ENCODE measurements around the gene MRAS.
"Not testable (repeated sequence)": the region's sequence is repeated elsewhere in the genome, so short reads cannot be mapped to it uniquely, and the experiment has no call there.

The MRAS gene

GRCh38 chr3:138362538-138362937 lies 14.2 kb downstream of the MRAS start:
- DNase-seq: no peak
- in situ Hi-C loops (cut with HindIII; ENCODE audit: low pct_ligation_motif_present, low pct_unique_long_range_greater_than_20kb, low sequenced_read_pairs): no loop called here

DNA sequence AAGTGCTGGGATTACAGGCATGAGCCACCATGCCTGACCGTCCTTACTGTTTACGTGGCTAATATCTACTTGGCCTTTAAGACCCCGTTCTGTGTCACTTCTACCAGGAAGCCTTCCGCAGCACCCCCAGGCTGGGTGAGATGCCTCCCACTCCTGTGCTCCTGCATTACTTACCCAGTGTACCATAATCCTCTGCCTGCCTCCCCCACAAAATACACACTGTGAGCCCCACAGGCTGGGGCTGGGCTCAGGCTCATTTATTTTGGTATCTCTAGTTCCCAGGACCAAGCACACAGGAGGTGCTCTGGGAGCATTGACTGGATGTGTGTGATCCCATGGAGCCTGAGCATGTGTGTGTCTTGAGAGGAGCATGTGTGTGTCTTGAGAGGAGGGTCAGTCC lies 14.9 kb downstream of the MRAS start:
- in situ Hi-C loops (cut with HindIII; ENCODE audit: low pct_ligation_motif_present, low pct_unique_long_range_greater_than_20kb, low sequenced_read_pairs): no loop called here
- DNase-seq: no peak

DNA sequence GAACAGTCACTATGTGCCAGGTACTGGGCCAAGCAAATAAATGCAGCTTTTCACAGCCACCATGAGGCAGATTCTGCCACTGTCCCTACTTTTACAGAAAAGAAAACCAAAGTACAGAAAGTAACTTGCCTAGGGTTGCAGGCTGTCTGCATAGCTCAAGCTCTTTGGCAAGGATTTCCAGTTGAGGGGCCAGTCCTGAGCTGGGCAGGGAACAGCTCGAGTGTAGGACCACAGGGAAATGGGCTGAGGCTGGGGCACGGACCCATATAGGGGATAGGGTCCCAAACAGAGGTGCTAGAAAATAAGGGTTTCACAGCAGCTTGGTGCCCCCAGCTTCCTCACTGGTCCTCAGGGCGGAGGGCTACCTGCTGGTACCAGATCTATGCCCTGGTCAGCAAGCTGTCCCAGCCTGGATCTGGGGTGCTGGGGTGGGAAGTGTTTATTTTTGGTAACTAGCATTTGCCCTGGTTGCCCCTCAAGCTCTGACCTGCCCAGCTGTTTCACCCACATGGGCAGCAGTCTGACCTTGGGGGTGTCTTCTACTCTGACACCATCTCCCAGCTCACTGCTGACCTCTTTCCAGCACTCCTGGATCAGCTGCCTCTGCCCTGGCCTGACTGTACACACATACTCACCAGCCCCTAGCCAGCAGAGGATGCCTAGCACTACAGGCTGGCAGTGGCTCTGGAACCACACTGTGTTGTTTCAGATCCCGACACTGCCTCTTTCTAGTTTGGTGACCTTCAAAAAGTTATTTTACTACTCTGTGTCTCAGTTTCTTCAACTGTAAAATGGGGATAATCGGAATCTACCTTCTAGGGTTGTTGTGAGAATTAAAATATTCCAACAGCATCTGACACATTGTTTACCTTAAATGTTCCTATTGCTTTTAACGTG lies 16.2 kb downstream of the MRAS start:
- in situ Hi-C loops (cut with HindIII; ENCODE audit: low pct_ligation_motif_present, low pct_unique_long_range_greater_than_20kb, low sequenced_read_pairs): no loop called here
- no peak for DNase-seq

GRCh38 chr3:138365253-138365555 lies 16.8 kb downstream of the MRAS start:
- in situ Hi-C loops (cut with HindIII; ENCODE audit: low pct_ligation_motif_present, low pct_unique_long_range_greater_than_20kb, low sequenced_read_pairs): no loop called here

DNA sequence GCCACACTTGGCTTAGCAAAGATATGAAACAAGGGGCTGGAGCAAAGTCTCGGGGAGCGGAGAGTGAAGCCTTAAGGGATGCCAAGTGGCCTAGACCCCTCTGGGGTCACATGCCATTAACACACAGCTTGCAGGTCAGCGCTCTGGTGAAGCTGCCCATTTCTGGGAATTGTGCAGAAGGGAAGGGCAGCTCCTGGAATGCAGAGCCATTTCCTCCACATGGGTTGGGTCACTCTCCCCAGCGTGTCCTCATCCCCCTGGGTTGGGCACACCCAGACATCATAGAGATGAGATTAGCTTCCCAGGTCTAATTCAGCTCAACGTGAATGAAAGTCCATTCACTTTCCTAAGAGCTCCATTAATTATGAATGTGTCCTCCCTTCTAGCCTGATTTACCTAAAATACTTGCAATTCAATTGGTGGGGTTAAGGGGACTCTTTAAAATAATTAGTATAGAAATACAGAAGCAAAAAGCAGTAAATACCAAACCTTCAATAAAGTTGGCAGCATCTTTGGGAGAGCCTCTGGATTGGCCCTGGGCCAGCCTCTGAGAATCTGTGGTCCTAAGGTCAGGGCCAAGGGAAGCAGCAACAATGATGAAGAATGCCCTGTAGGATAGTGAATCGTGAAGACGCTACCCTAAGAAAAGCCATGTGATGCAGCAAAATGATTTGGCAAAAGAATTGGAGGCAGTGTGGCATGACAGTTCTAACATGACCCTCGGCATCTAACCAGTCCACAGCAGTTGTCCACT lies 17.8 kb downstream of the MRAS start:
- in situ Hi-C loops (cut with HindIII; ENCODE audit: low pct_ligation_motif_present, low pct_unique_long_range_greater_than_20kb, low sequenced_read_pairs): no loop called here

More at GRCh38 chr3:138365253-138365555, 16.8 kb downstream of the MRAS start:
- DNase-seq: no peak

GRCh38 chr3:138367326-138367850 lies 19.0 kb downstream of the MRAS start:
- in situ Hi-C loops (cut with HindIII; ENCODE audit: low pct_ligation_motif_present, low pct_unique_long_range_greater_than_20kb, low sequenced_read_pairs): no loop called here
- no peak for DNase-seq

More for the DNA sequence above, 17.8 kb downstream of the MRAS start:
- no peak for DNase-seq

- DNase-seq: no peak
- in situ Hi-C loops (cut with HindIII; ENCODE audit: low pct_ligation_motif_present, low pct_unique_long_range_greater_than_20kb, low sequenced_read_pairs): no loop called here
Observed at GRCh38 chr3:138367911-138368310, 19.5 kb downstream of the MRAS start.

DNA sequence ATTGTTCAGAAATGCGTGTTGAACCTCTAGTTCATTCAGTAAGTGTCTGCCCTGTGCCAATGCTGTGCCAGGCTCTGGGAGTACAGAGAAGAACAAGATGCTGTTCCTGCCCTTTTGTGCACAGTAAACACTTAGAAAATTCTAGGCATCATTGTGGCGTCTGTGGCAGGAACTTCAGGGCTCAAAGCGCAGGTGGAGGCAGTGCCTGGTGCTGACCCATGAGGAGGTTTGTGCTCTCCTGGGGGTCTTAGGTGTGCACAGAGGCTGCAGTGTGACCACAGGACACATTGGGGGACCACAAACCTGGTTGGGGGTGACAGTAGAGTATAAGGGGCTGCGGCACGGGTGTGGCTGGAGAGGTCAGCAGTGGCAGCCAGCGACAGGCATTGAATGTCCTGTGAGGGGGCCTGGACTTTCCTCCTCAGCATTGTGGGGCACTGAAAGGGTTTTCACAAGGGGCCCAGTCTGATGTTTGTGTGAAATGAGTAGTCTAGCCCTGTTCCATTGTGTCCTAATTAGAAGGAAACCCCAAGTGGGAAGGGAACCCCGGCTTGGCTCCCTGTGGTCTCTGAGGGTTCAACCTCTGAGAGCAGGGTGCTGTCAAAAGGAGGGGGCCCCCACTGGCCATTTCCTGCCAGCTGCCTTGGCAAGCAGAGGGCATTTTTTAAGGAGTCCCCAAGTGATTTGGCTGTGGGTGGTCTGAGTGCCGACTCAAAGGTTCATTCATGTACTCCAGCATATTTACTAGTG lies 20.9 kb downstream of the MRAS start:
- no peak for DNase-seq
- in situ Hi-C loops (cut with HindIII; ENCODE audit: low pct_ligation_motif_present, low pct_unique_long_range_greater_than_20kb, low sequenced_read_pairs): no loop called here

DNA sequence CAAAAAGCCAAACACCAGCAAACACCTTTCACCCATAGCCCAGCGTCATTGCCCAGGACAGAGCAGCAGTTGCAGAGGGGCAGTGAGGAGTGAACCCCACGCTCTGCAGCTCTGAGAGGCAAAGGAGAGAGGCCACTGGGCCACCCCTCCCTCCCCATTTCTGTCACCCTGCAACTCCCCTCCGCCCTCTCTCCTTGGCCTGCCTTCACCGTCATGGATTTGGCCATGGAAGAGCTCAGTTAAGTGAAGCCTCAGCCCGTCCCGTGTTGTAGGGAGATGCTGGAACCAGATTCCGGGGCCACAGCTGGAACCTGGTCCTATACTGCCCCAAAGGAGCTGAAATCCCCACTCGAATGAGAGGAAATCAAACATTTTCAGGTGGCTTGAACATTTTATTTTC lies 21.9 kb downstream of the MRAS start:
- DNase-seq: no peak
- in situ Hi-C loops (cut with HindIII; ENCODE audit: low pct_ligation_motif_present, low pct_unique_long_range_greater_than_20kb, low sequenced_read_pairs): no loop called here

- in situ Hi-C loops (cut with HindIII; ENCODE audit: low pct_ligation_motif_present, low pct_unique_long_range_greater_than_20kb, low sequenced_read_pairs): no loop called here
- DNase-seq: no peak
Observed at GRCh38 chr3:138371070-138371965, 22.9 kb downstream of the MRAS start.

DNA sequence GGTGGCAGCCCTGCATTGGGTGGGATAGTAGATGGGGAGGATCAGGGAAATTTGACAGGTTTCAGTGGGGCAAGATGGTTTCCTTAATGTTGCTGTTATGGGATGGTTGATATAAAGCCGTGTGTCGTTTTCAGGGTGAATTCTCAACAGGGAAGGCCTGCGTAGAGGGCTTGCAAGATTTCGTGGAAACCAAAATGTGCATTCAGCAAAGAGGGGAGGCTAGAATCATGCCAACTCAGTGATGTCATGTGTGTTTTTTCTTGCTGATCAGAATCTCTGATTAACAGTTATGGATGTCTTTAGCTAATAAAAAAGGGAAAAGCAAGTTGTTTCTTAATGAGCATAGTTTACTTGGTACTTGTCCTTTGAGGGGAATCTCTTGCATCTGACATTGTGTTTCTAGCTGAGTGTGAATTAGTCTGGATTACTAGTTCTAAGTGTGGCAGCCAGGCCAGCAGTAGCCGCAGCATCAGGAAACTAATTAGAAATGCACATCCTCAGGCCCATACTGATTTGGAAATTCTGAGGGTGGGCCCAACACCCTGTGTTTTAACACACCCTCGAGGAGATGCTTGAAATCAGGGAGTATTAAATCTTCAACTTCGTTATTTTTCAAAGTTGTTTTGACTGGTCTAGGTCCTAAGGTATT lies 24.8 kb downstream of the MRAS start:
- no peak for DNase-seq
- in situ Hi-C loops (cut with HindIII; ENCODE audit: low pct_ligation_motif_present, low pct_unique_long_range_greater_than_20kb, low sequenced_read_pairs): no loop called here

GRCh38 chr3:138373736-138374094 lies 25.3 kb downstream of the MRAS start:
- in situ Hi-C loops (cut with HindIII; ENCODE audit: low pct_ligation_motif_present, low pct_unique_long_range_greater_than_20kb, low sequenced_read_pairs): no loop called here
- no peak for DNase-seq

DNA sequence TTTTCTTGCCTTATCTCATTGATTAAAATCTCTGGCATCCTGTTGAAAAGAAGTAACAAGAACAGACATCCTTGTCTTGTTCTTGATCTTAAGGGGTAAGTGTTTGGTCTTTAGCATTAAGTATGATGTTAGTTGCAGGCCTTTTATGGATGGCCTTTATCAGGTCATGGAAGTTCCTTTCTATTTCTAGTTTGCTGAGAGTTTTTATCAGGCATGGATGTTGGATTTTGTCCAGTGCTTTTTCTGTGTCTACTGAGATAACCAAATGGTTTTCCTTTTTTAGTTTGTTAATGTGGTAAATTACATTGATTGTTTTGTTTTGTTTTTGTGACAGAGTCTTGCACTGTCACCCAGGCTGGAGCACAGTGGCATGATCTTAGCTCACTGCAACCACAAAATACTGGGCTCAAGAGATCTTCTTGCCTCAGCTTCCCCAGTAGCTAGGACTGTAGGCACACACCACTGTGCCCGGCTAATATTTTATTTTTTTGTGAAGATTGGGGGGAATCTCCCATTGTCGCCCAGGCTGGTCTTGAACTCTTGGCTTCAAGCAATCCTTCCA lies 26.3 kb downstream of the MRAS start:
- no peak for DNase-seq
- in situ Hi-C loops (cut with HindIII; ENCODE audit: low pct_ligation_motif_present, low pct_unique_long_range_greater_than_20kb, low sequenced_read_pairs): no loop called here

GRCh38 chr3:138375447-138375846 lies 27.1 kb downstream of the MRAS start:
- in situ Hi-C loops (cut with HindIII; ENCODE audit: low pct_ligation_motif_present, low pct_unique_long_range_greater_than_20kb, low sequenced_read_pairs): no loop called here
- no peak for DNase-seq

GRCh38 chr3:138376663-138377062 lies 28.3 kb downstream of the MRAS start:
- no peak for DNase-seq
- in situ Hi-C loops (cut with HindIII; ENCODE audit: low pct_ligation_motif_present, low pct_unique_long_range_greater_than_20kb, low sequenced_read_pairs): no loop called here

- DNase-seq; in situ Hi-C loops (cut with HindIII; ENCODE audit: low pct_ligation_motif_present, low pct_unique_long_range_greater_than_20kb, low sequenced_read_pairs): not testable (repeated sequence)
Observed at GRCh38 chr3:138377212-138377611, 28.8 kb downstream of the MRAS start.

DNA sequence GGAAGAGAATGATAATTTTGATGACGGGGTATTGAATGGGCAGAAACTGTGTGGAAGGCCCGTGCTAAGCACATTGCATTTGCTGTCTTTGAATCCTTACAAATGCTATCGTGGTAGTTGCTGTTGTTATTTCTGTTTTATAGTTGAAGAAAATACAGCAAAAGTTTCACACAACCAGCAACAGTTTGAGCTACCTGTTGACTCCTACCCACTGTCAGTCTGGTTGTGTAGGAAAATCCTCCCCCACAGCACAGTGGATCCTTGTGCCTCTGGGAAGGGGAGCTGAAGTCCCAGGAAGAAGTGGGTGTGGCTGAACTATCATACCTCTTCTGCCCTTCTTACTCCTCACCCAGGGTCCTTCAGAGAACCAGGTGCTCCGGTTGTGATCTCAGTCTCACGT lies 29.4 kb downstream of the MRAS start:
- in situ Hi-C loops (cut with HindIII; ENCODE audit: low pct_ligation_motif_present, low pct_unique_long_range_greater_than_20kb, low sequenced_read_pairs): no loop called here
- DNase-seq: no peak

All from ACHN (cell line).